Heart left ventricle (tissue), 16 donors: ENCODE data around the gene PRKCH. TPM values are rescaled to one million over a fixed set of nuclear protein-coding genes. Genes with fewer than 3 reads are reported as not detected.
A peak's percentile ranks its signal among the peaks of the same experiment; 100 is the strongest.

Experiments used
- ATAC-seq, 4 donors: fragments of 200-7000 bp; cut with Tn5 transposase; one replicate each; pipeline ENCODE4 v1.9.1; 2020 to 2022; ENCODE audit warnings: moderate library complexity in 4 of 4, mild to moderate bottlenecking in 3 of 4, moderate number of reproducible peaks in 1 of 4
- DNase-seq, 5 donors: peaks; one replicate each; pipeline ENCODE4 v3.0.0-alpha.2; 2020
- H3K27ac ChIP-seq, 12 donors: fragments of 200-600 bp; sonication (generic) in 4 of 12; one replicate each; pipeline versions ENCODE4 v1.5.0 to v1.8.0; 2016 to 2022; ENCODE audit warnings: mild to moderate bottlenecking in 2 of 12
- H3K27me3 ChIP-seq, 9 donors: fragments of 200-600 bp; sonication (generic) in 2 of 9; one replicate each; pipeline versions ENCODE4 v1.5.1 to v1.8.0; 2016 to 2022; ENCODE audit warnings: mild to moderate bottlenecking in 3 of 9
- H3K36me3 ChIP-seq, 9 donors: fragments of 200-600 bp; sonication (generic) in 2 of 9; one replicate each; pipeline versions ENCODE4 v1.5.0 to v1.8.0; 2018 to 2022; ENCODE audit warnings: mild to moderate bottlenecking in 2 of 9
- H3K4me1 ChIP-seq, 12 donors: fragments of 200-600 bp; sonication (generic) in 4 of 12; one replicate each; pipeline versions ENCODE4 v1.5.0 to v1.8.0; 2016 to 2022; ENCODE audit warnings: mild to moderate bottlenecking in 3 of 12
- H3K4me3 ChIP-seq, 12 donors: fragments of 200-600 bp; sonication (generic) in 4 of 12; one replicate each; pipeline versions ENCODE4 v1.5.0 to v1.8.0; 2017 to 2022; ENCODE audit warnings: mild to moderate bottlenecking in 9 of 12, moderate library complexity in 4 of 12
- H3K9me3 ChIP-seq, 12 donors: fragments of 200-600 bp; sonication (generic) in 4 of 12; one replicate each; pipeline versions ENCODE4 v1.5.0 to v1.8.0; 2016 to 2022; ENCODE audit warnings: mild to moderate bottlenecking in 1 of 12
- CTCF ChIP-seq, 12 donors: fragments of 200-600 bp; sonication (generic) in 4 of 12; IDR thresholded peaks; one replicate each; pipeline versions ENCODE4 v1.5.0 to v1.8.0; 2018 to 2022; ENCODE audit warnings: antibody characterized with exemption in 12 of 12, mild to moderate bottlenecking in 5 of 12
- POLR2A ChIP-seq, 2 donors: fragments of 450-650 bp; IDR thresholded peaks; one replicate each; pipeline ENCODE4 v1.6.1; 2017; ENCODE audit warnings: antibody characterized with exemption in 2 of 2, mild to moderate bottlenecking in 2 of 2, moderate library complexity in 2 of 2
- WGBS, 4 donors: extraction: QIAGEN DNeasy Blood & Tissue Kit in 2 of 4; methylation state at CpG; one replicate each; pipeline versions ENCODE4 v1.1.5 to v1.1.7; 2013 to 2018; 5-methylcytosine and 5-hydroxymethylcytosine counted together
- intact Hi-C, 10 donors: fragments of 100-400 bp; cut with DNase I; formaldehyde crosslinking; loops; one replicate each; pipeline versions ENCODE4 v1.11.1 to v1.14.2; 2022
- polyA plus RNA-seq, 2 donors: library from polyadenylated mRNA; stranded (reverse); fragments of 200-250 nt; gene quantifications; one replicate each; pipeline ENCODE4 v1.2.3, GENCODE V29; 2013
- total RNA-seq, 9 donors: library from RNA; depleted of rRNA in 2 of 9; stranded (reverse); fragments of >200 nt in 2 of 9; fragmentation: NEBNext Ultra II Directional in 3 of 9; extraction: Animal tissue kit (Norgen Biotek cat#: 25700) in 3 of 9; gene quantifications; one replicate each; pipeline versions ENCODE4 v1.1.0 to v1.2.4, GENCODE V29; 2016 to 2023
- donor health status: ischemic (EF 13 %, LVEDD 7.1; RV severe dilation, severe dysfunction).
- donor health status: healthy with polysubstance abuse.
- donor health status: DM: no; HTN: yes; CAD: no.
- donor health status: DM: no; HTN: no; CAD: no.
- donor health status: ischemic (EF 25% LVEDD 6.9; RV normal size, moderate dysfunction).
- donor health status: ischemic (EF 25% LVEDD 5.7; RV mildly dilated, moderate dysfunction).
- donor health status: healthy.
- donor health status: DM: yes; HTN: yes; CAD: no.
- donor health status: ischemic (EF 35%, LVEDD 5.7; RV mildly dilated, moderate dysfunction).
- donor health status: nonischemic (EF 11% LVEDD 7.7; RV severe dilation, severe dysfunction).
- donor health status: DM: yes; HTN: yes; CAD: no.
- donor health status: PGD.
- donor health status: ischemic (EF 29% LVEDD 5.4; RV normal size, mild dysfunction).
- donor health status: nonischemic (EF 23%, LVEDD 6.1; RV moderate dilation, normal function).

The PRKCH gene
- total and polyA plus RNA-seq, 11 donors = 6.1 to 49.2 (median 21.7) TPM

- TF ChIP-seq POLR2A (IDR thresholded peaks at IDR 0.05) (no peak), CTCF (IDR thresholded peaks at IDR 0.05) (no peak)
- peak in 3 of 5 donors; percentile 56 to 72 (median 67) for DNase-seq
- Histone ChIP-seq H3K4me1 (peaks cover 0 to 66% (median 22%) of the 10 kb centered on the region in 12 donors), H3K4me3 (no peak overlapping the region), H3K36me3 (peaks cover 0 to 45% (median 13%) of the 10 kb centered on the region in 9 donors), H3K9me3 (no peaks in the 10 kb centered on the region), H3K27ac (peak overlapping the region in 9 of 12 donors; percentile 34 to 92 (median 56)), H3K27me3 (no peaks in the 10 kb centered on the region)
- 77 to 87% (median 82%) methylated on average over 6 of the region's 6 CpGs for WGBS, 4 donors
- peak in 3 of 4 donors; percentile 51 to 63 (median 62) for ATAC-seq
- intact Hi-C loops = no loop called here
These were observed 168.6 kb downstream of the PRKCH start for GRCh38 chr14:61489932-61490331.

- H3K9me3 ChIP-seq = no peaks in the 10 kb centered on the region
- H3K4me1 ChIP-seq = peaks cover 0 to 66% (median 22%) of the 10 kb centered on the region in 12 donors
- WGBS, 4 donors = 0 to 57% (median 0%) methylated on average over 1 of the region's 1 CpG
- intact Hi-C loops = no loop called here
- TF ChIP-seq CTCF (IDR thresholded peaks at IDR 0.05) (no peak), POLR2A (IDR thresholded peaks at IDR 0.05) (no peak)
- no peaks in the 10 kb centered on the region for H3K27me3 ChIP-seq
- H3K4me3 ChIP-seq = no peak overlapping the region
- peaks cover 0 to 33% (median 3%) of the 10 kb centered on the region in 9 donors for H3K36me3 ChIP-seq
- H3K27ac ChIP-seq = peak overlapping the region in 6 of 12 donors; percentile 19 to 92 (median 40)
- DNase-seq (no peak), ATAC-seq (no peak)
These were observed 169.8 kb downstream of the PRKCH start for GRCh38 chr14:61491224-61491623.

GRCh38 chr14:61491876-61492434, 170.6 kb downstream of the PRKCH start:
- Histone ChIP-seq H3K27me3 (no peaks in the 10 kb centered on the region), H3K36me3 (peaks cover 0 to 26% (median 3%) of the 10 kb centered on the region in 9 donors), H3K4me3 (no peak overlapping the region), H3K27ac (peak overlapping the region in 5 of 12 donors; percentile 39 to 92 (median 59)), H3K4me1 (peaks cover 0 to 66% (median 22%) of the 10 kb centered on the region in 12 donors), H3K9me3 (no peaks in the 10 kb centered on the region)
- WGBS, 4 donors = 80 to 89% (median 86%) methylated on average over 5 of the region's 5 CpGs
- peak in 2 of 5 donors; percentile 45 to 46 for DNase-seq
- intact Hi-C loops = no loop called here
- ATAC-seq = peak in 3 of 4 donors; percentile 56 to 70 (median 59)
- TF ChIP-seq POLR2A (IDR thresholded peaks at IDR 0.05) (no peak), CTCF (IDR thresholded peaks at IDR 0.05) (no peak)

GRCh38 chr14:61492474-61492873, 171.1 kb downstream of the PRKCH start:
- no peak for ATAC-seq
- DNase-seq = no peak
- intact Hi-C loops = no loop called here
- Histone ChIP-seq H3K4me3 (no peak overlapping the region), H3K36me3 (peaks cover 0 to 21% (median 0%) of the 10 kb centered on the region in 9 donors), H3K27me3 (no peaks in the 10 kb centered on the region), H3K9me3 (no peaks in the 10 kb centered on the region), H3K27ac (peak overlapping the region in 5 of 12 donors; percentile 9 to 92 (median 39)), H3K4me1 (peaks cover 0 to 66% (median 22%) of the 10 kb centered on the region in 12 donors)
- TF ChIP-seq POLR2A (IDR thresholded peaks at IDR 0.05) (no peak), CTCF (IDR thresholded peaks at IDR 0.05) (no peak)
- WGBS, 4 donors = 92 to 97% (median 95%) methylated on average over 3 of the region's 3 CpGs
